NCI-H2227 (cell line): ENCODE results near the gene GFPT2.

Experiments used
- DNase-seq: peaks from one replicate; lab custom pipeline; 2025; ENCODE audit not compliant: unreplicated experiment; lab: John Stamatoyannopoulos, UW

The GFPT2 gene

GRCh38 chr5:180379355-180380070, 26.4 kb upstream of the GFPT2 start:
- DNase-seq, result no peak

GRCh38 chr5:180378438-180379344, 25.6 kb upstream of the GFPT2 start:
- no peak for DNase-seq

- DNase-seq, result no peak
These were observed 24.5 kb upstream of the GFPT2 start for GRCh38 chr5:180377556-180378197.

DNA sequence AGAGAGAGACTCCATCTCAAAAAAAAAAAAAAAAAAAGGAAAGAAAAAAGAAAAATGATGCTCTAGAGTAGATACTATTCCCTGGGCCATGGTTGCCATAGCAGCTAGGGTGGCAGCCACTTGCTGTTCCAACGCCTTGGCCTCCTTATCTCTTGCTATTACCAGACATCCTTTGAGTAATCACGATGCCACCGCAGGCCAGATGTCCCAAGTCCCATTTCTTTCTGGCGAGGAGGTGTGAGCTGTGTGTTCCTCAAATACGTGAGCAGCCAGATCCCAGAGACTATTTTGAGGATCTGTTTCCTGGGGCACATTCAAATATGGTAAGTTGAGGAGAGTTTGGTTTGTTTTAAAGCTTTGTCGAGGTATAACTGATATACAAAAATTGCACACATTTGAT, 23.4 kb upstream of the GFPT2 start:
- no peak for DNase-seq

- no peak for DNase-seq
These were observed 22.8 kb upstream of the GFPT2 start for GRCh38 chr5:180375955-180376354.

DNA sequence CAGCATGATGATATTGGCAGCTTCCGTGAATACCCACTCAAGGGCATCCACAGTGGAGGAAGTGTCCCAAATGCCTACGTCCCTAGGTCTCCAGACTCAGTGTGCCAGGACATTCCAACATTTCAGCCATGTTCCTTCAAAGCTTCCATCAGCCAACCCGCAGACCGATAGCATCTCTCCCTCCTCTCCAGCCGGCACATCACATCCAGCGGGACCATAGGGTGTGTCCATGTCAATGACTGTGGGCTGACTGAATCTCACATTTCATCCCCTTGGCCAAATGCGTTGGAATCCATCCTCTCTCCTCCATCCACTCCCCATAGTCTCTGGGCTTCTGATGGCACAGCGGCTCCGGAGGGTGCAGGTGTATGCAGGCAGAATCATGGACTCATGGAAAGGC, 22.2 kb upstream of the GFPT2 start:
- no peak for DNase-seq

DNA sequence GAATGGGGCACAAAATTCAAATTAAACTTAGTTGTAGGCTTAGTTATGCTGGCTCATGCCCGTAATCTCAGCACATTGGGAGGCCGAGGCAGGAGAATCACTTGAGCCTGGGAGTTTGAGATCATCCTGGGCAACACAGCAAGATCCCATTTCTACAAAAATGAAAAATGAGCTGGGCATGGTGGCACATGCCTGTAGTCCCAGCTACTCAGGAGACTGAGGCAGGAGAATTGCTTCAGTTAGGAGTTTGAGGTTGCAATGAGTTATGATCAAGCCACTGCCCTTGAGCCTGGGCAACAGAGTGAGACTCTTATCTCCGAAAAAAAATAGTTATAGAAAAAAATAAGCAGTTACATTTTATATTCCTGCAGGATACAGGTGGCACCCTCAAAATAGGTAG, 20.7 kb upstream of the GFPT2 start:
- DNase-seq, result no peak

- DNase-seq, result no peak
These were observed 20.3 kb upstream of the GFPT2 start for GRCh38 chr5:180373454-180373853.

DNA sequence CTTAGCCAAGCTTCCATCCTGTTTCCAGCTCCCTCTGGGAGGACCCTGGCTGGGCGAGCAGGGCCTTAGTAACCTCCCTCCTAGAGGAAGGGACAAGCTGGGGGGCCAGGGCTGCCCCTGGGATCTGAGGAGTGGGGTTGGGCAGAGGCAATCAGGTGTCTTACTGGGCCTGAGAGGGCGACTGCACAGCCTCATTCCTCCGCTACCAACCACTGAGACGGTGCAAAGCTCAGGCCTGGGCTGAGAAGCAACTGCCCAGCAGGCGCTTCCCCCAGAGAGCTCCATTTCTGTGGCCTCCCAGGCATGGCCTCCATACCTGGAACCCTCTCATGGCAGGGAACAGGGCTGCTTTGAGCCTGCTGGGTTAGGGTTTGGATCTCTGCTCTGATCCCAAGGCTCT, 18.8 kb upstream of the GFPT2 start:
- DNase-seq, result no peak

DNA sequence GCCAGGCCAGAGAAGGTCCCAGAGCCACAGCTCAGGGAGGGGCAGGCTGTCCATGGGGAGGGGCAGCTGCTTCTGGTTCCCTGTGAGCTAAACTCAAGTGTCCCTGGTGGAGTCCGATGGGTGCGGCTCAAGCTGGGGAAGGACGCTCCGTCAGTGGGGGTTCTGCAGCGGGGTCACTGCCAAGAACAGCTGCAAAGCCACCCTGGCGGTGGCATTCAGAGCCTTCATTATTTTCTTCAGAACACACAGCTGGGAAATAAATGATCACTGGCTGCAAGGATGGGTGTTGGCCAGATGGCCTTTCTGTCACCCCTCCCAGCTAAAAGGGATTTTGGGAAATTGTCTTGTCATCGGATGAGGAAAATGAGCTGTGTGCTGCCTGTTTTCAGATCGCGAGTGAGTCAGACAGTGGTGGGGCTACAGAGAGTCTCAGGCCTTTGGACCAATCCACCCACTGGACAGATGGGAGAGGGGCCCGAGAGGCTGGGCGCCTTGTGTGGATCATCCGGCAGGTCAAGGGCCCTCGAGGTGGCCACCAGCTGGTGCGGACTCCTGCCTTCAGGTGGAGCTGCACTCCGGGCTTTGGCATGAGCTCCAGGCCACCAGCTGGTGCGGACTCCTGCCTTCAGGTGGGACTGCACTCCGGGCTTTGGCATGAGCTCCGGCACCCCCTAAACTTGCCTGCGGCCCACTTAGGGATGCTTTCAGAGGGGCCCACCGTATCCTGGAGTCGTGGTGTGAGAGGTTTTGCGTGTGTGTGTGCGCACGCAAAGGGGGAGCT, 17.9 kb upstream of the GFPT2 start:
- no peak for DNase-seq

- no peak for DNase-seq
These were observed 14.9 kb upstream of the GFPT2 start for GRCh38 chr5:180367991-180368390.

GRCh38 chr5:180367300-180367699, 14.2 kb upstream of the GFPT2 start:
- DNase-seq, result no peak

- DNase-seq, result no peak
These were observed 13.2 kb upstream of the GFPT2 start for GRCh38 chr5:180366326-180366725.

DNA sequence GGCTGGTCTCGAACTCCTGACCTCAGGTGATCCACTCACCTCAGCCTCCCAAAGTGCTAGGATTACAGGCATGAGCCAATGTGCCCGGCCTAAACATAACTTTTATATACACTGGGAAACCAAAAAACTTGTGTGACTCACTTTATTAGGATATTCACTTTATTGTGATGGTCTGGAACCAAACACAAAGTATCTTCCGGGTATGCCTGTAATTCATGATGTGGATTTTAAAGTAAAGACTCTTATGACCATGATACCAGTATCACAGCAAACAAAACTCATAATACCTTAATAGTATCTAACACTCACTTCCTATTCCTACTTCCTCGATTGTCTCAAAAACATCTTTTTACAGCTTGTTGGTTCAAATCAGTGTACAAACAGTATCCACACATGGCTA, 12.7 kb upstream of the GFPT2 start:
- no peak for DNase-seq

DNA sequence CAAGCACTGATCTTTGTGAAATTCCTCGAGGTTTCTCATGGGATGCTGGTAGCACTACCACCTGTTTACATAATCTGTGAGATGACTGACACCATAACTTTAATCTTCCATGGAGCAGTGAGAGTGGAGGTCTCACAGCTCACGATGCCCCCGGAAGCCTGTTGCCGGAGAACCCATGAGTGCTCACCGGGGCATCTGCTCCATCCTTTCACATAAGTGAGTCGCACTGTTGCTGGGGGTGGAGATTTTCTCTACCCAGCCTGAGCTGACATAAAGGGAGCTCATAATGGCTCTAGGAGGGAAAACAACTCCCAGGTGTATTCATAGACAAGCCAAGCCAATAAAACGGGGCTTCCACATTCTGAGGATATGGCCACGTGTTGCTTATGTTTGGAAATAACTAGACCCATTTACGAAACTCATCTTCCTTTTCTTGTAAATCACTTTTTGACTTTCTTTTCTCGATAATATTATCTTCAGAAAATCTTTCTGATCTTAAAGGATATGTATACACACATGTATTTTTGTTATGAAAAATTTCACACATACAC, 11.2 kb upstream of the GFPT2 start:
- no peak for DNase-seq

DNA sequence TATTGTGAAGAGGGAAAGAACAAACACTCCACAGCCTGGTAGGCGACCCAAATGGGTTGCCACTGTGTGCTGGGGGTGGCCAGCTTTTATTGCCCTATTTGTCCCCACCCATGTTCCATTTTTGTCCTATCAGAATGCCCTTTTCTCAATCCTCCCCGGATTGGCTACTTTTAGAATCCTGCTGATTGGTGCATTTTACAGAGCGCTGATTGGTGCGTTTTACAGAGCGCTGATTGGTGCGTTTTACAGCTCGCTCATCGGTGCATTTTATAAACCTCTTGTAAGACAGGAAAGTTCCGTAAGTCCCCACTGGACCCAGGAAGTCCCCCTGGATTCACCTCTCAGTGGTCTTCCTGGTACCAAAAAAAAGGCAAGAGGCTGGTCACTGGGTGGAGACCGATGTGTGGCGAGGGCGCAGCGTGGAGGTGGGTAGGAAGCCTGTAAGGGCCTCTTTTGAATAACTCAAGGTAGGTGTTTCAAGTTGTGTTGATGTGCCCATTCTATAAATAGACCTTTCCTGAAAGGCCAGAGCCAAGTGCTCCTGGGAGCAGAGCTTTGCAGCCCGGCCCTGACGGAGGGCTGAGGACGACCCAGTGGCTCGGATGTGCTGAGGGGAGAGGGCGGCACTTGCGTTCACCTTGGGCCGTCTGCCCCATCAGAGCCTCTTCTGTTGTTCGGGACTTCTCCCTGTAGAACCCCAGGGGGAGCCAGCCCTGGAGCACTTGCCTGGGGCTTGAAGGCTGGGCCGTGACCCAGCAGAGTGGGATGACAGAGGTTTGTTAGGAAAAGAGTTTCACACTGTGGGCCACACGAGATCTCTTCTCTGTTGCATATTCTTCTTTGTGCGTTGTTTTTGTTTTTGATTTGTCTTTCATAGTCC, 7.2 kb upstream of the GFPT2 start:
- no peak for DNase-seq

DNA sequence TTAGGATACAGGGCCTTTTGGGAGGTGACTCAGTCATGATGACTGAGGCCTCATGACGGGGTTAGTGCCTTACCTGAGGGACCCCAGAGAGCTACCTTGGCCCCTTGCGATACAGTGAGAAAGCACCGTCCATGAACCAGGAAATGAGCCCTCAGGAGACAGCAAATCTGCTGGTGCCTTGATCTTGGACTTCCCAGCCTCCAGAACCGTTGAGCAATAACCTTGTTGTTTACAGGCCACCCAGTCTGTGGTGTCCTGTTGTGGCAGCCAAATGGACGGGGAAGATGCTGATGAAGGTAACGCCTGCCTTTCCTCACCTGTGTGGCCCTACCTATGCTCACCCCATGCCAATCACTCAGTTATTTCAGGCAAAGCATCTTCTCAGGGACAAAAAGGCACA, 5.6 kb upstream of the GFPT2 start:
- no peak for DNase-seq

DNA sequence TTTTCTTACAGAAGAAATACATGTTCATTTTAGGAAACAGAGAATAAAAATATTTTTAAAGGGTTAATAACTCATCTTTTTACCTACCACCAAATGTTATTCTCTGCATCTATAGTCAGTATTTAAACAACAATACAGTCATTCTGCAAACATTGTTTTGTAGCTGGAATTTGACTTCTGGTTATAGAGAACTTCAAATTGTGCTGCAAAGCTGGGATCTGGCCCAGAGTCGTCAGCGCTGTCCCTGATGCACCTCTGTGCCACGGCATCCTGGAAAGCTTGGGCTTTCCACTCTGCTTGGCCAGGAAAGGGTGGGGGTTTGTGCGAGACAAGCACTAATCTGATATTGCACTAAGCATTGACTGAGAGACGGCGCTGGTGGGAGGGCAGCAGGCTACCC, 5.0 kb upstream of the GFPT2 start:
- no peak for DNase-seq

DNA sequence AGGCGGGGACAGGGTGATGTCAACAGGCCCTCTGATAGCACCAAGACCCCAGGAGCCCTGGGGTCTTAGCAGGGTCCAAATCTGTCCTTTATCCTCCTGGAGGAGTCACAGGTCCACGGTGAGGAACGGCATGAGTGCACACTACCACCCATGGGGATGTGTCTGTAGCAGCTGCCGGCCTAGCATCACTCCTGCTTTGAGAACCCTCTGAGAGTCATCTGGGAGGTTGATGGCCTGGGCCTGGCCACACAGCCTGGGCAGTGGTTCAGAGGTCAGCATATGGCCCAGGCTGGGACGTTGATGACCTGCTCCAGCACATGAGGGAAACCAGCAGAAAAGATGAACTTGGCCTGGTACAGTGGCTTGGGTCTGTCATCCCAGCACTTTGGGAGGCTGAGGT, 1.8 kb upstream of the GFPT2 start:
- DNase-seq, result no peak

GRCh38 chr5:180353980-180354452, 880 bp upstream of the GFPT2 start:
- DNase-seq, result no peak
